ENCODE data around the gene NEGR1. TPM values are rescaled to one million over a fixed set of nuclear protein-coding genes. Genes with fewer than 3 reads are reported as not detected.

NEGR1 gene
- total and polyA plus RNA-seq, 2 donors (not counting 3 experiments of a cell fraction or from before 2014, with no cell fraction given): 6.8 to 21.8 TPM

- Histone ChIP-seq H3K4me2 (ENCODE audit: insufficient read depth, low read length) (no peak overlapping the region), H3K36me3 (ENCODE audit: control insufficient read depth in 2 of 2, extremely low read depth in 1 of 2, insufficient read depth in 2 of 2, low read length in 2 of 2) (no peaks in the 10 kb centered on the region), H3K4me1 (ENCODE audit: control insufficient read depth, extremely low read depth, insufficient read depth, low read length) (no peaks in the 10 kb centered on the region), H4K20me1 (replicated peaks; ENCODE audit: control insufficient read depth, extremely low read depth, insufficient read depth, low read length) (no peaks in the 10 kb centered on the region), H3K9ac (replicated peaks; ENCODE audit: extremely low read depth, insufficient read depth, low read length) (no peak overlapping the region), H3K4me3 (replicated peaks in 1 of 3; ENCODE audit: insufficient read depth in 1 of 3, low read depth in 1 of 3, low read length in 3 of 3) (no peak overlapping the region), H3K79me2 (ENCODE audit: control insufficient read depth, insufficient read depth, low read length) (no peaks in the 10 kb centered on the region), H2AFZ (ENCODE audit: low read depth, low read length) (no peak overlapping the region), H3K27ac (ENCODE audit: insufficient read depth, low read depth, low read length) (no peak overlapping the region), H3K9me3 (replicated peaks; ENCODE audit: control insufficient read depth, insufficient read depth, low read length) (no peaks in the 10 kb centered on the region), H3K27me3 (ENCODE audit: control insufficient read depth in 2 of 2, insufficient read depth in 2 of 2, low read length in 2 of 2) (no peaks in the 10 kb centered on the region), H3K9me1 (replicated peaks; ENCODE audit: control insufficient read depth, extremely low read depth, insufficient read depth, low read length) (no peaks in the 10 kb centered on the region)
- DNase-seq (ENCODE audit: low read depth, low spot score) (no peak), FAIRE-seq (no peak)
- CTCF ChIA-PET: interaction anchor here (1.4 kb wide), 1 partner anchor 10 kb away, joined by 3 read pairs; no protein-coding TSS in a partner anchor
- intact Hi-C loops (cut with micrococcal nuclease) (no loop called here), dilution Hi-C loops (cut with MboI; ENCODE audit: extremely low pct_ligation_motif_present, low sequenced_read_pairs) (no loop called here)
- POLR2A ChIA-PET: no interaction called here
- no TSS peak for BruUV-seq (replicated peaks)
- TF ChIP-seq CTCF (IDR thresholded peaks at IDR 0.05; ENCODE audit: extremely low read depth in 1 of 2, insufficient read depth in 1 of 2, low read depth in 1 of 2, low read length in 2 of 2): no peak
- TF ChIP-seq POLR2AphosphoS5 (IDR thresholded peaks at IDR 0.05; ENCODE audit: insufficient read depth, low read depth, low read length): no peak
- no peak for TF ChIP-seq MAX (IDR thresholded peaks at IDR 0.05; ENCODE audit: insufficient read depth, insufficient read length)
- TF ChIP-seq POLR2A (IDR thresholded peaks at IDR 0.05; ENCODE audit: low read depth, low read length): no peak
- TF ChIP-seq GATA2 (IDR thresholded peaks at IDR 0.05; ENCODE audit: insufficient read depth, insufficient read length, low read depth, low read length): no peak
- TF ChIP-seq FOS (IDR thresholded peaks at IDR 0.05; ENCODE audit: borderline replicate concordance, insufficient read depth, low read length): no peak
- TF ChIP-seq MYC (IDR thresholded peaks at IDR 0.05; ENCODE audit: low read depth, low read length): no peak
- TF ChIP-seq JUN (IDR thresholded peaks at IDR 0.05; ENCODE audit: borderline replicate concordance, insufficient read depth, insufficient read length, low read depth): no peak
- no peak for TF ChIP-seq EZH2 (IDR thresholded peaks at IDR 0.05; ENCODE audit: borderline replicate concordance, low read depth, low read length, severe bottlenecking)
Observed at GRCh38 chr1:72202761-72203160, 79.6 kb downstream of the NEGR1 start.
